ENCODE measurements around the gene PSMG1.

DNA sequence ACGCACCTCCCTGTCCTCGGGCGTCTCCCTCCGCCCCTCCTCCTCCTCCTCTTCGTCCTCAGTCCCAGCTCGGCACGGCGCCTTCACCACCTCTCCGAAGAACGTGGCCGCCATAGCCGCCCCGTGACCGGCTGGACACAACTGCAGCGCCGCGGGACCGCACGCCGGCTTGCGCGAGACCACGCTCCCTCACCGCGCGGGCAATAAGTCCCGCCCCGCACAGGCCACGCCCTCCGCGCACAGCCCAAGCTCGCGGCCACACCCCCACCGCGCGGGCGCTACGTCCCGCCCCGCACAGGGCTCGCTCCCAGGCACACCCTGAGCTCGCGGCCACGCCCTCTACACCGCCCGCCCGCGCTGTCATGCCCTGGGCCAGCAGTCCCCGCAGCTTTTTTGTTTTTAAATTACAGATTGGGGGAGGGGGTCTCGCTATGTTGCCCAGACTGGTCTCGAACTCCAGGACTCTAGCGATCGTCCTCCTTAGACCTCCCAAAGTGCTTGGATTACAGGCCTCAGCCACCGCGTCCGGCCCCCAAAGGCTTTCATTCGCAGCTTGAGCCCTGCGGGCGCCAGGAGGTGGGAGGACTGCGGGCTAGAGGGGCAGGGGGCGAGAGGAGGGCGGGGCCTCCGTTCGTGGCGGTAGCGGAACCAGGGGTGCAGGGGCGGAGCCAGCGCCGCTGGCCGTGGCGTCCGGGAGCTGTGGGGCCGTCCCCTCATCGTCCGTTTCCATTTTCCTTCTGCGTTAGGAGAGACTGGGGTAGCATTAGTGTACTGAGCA is at the start of gene PSMG1:
- TF ChIP-seq POLR2AphosphoS5 (IDR thresholded peaks at IDR 0.05; ENCODE audit: low read depth, low read length) (peak; percentile 66), CTCF (IDR thresholded peaks at IDR 0.05) (no peak), RFX5 (IDR thresholded peaks at IDR 0.05; ENCODE audit: low read length) (no peak), TEAD4 (IDR thresholded peaks at IDR 0.05; ENCODE audit: borderline replicate concordance, insufficient read depth) (no peak), RAD21 (IDR thresholded peaks at IDR 0.05; ENCODE audit: low read length) (no peak), JUND (IDR thresholded peaks at IDR 0.05) (no peak), GATA2 (CRISPR knock-in tag; IDR thresholded peaks at IDR 0.05) (no peak), SIN3A (IDR thresholded peaks at IDR 0.05; ENCODE audit: borderline replicate concordance, low read depth, low read length) (peak; percentile 88; the same call in 1 of the 2 replicates)
- TF ChIP-seq, protein P1, sequence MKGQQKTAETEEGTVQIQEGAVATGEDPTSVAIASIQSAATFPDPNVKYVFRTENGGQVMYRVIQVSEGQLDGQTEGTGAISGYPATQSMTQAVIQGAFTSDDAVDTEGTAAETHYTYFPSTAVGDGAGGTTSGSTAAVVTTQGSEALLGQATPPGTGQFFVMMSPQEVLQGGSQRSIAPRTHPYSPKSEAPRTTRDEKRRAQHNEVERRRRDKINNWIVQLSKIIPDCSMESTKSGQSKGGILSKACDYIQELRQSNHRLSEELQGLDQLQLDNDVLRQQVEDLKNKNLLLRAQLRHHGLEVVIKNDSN (IDR thresholded peaks at IDR 0.05; ENCODE audit: borderline replicate concordance, low read depth): peak; percentile 56; the same call in 1 of the 2 replicates
- TF ChIP-seq, protein P2, sequence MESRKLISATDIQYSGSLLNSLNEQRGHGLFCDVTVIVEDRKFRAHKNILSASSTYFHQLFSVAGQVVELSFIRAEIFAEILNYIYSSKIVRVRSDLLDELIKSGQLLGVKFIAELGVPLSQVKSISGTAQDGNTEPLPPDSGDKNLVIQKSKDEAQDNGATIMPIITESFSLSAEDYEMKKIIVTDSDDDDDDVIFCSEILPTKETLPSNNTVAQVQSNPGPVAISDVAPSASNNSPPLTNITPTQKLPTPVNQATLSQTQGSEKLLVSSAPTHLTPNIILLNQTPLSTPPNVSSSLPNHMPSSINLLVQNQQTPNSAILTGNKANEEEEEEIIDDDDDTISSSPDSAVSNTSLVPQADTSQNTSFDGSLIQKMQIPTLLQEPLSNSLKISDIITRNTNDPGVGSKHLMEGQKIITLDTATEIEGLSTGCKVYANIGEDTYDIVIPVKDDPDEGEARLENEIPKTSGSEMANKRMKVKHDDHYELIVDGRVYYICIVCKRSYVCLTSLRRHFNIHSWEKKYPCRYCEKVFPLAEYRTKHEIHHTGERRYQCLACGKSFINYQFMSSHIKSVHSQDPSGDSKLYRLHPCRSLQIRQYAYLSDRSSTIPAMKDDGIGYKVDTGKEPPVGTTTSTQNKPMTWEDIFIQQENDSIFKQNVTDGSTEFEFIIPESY (IDR thresholded peaks at IDR 0.05; ENCODE audit: borderline replicate concordance, low read depth): peak; percentile 88; the same call in 1 of the 2 replicates

Measured in SK-N-SH (cell line).